A673 (cell line): Measurements from ENCODE around the gene TMEM203. TPM values are rescaled to one million over a fixed set of nuclear protein-coding genes. Genes with fewer than 3 reads are reported as not detected.

Experiments
- BruUV-seq: library from RNA; stranded (reverse); fragments of 400-500 nt; replicated peaks from 2 replicates; lab custom pipeline; 2021; lab: Mats Ljungman, UMichigan
- CTCF ChIA-PET: fragments of 300-600 bp; sonication (Branson Sonifier 250); formaldehyde crosslinking; loops from one replicate; lab custom pipeline; 2022; ENCODE audit warnings: antibody characterized with exemption; lab: Charles Lee
- POLR2A ChIA-PET: fragments of 300-600 bp; sonication (Branson Sonifier 250); formaldehyde crosslinking; loops from one replicate; lab custom pipeline; 2022; ENCODE audit warnings: antibody characterized with exemption; ENCODE audit not compliant: low non-redundant PET; lab: Charles Lee
- DNase-seq: peaks from one replicate; pipeline ENCODE4 v3.0.0-alpha.2; 2015; ENCODE audit warnings: low spot score
- H3K27ac ChIP-seq: fragments of 200-600 bp; sonication (generic); 2 replicates; pipeline ENCODE4 v1.5.1; 2016; ENCODE audit warnings: mixed run types, low read depth, mild to moderate bottlenecking, mixed read lengths, antibody characterized with exemption, low read length; ENCODE audit not compliant: poor library complexity, severe bottlenecking
- H3K27me3 ChIP-seq: fragments of 200-600 bp; sonication (generic); replicated peaks from 2 replicates; pipeline ENCODE4 v1.6.1; 2017; ENCODE audit warnings: mixed run types, low read depth, mild to moderate bottlenecking, mixed read lengths, antibody characterized with exemption, low read length; ENCODE audit not compliant: insufficient read depth, poor library complexity
- H3K36me3 ChIP-seq: fragments of 200-600 bp; sonication (generic); 2 replicates; pipeline ENCODE4 v1.6.1; 2016; ENCODE audit warnings: mixed run types, mild to moderate bottlenecking, mixed read lengths, antibody characterized with exemption, low read length; ENCODE audit not compliant: insufficient read depth, poor library complexity, severe bottlenecking
- H3K4me1 ChIP-seq: fragments of 200-600 bp; sonication (generic); 2 replicates; pipeline ENCODE4 v1.6.1; 2017; ENCODE audit warnings: mixed run types, mild to moderate bottlenecking, mixed read lengths, antibody characterized with exemption, low read length; ENCODE audit not compliant: insufficient read depth, poor library complexity, severe bottlenecking
- H3K4me3 ChIP-seq: fragments of 200-600 bp; sonication (generic); 2 replicates; pipeline ENCODE4 v1.5.1; 2016; ENCODE audit warnings: low read depth, mixed run types, mild to moderate bottlenecking, mixed read lengths, low read length; ENCODE audit not compliant: poor library complexity, severe bottlenecking
- H3K9me3 ChIP-seq: fragments of 200-600 bp; sonication (generic); 2 replicates; pipeline ENCODE4 v1.6.1; 2016; ENCODE audit warnings: mixed run types, low read depth, mild to moderate bottlenecking, mixed read lengths, antibody characterized with exemption, low read length; ENCODE audit not compliant: poor library complexity, severe bottlenecking
- CTCF ChIP-seq: fragments of 300-800, 200-600 bp; sonication (generic); conservative IDR thresholded peaks from 2 replicates; pipeline ENCODE4 v1.5.1; 2017; ENCODE audit warnings: low read depth, mild to moderate bottlenecking, antibody characterized with exemption, low read length, moderate library complexity, mixed read lengths
- EZH2 ChIP-seq: fragments of 200-600 bp; sonication (generic); IDR thresholded peaks from 2 replicates; pipeline ENCODE4 v1.6.1; 2017; ENCODE audit warnings: borderline replicate concordance, low read depth, mild to moderate bottlenecking, mixed read lengths, antibody characterized with exemption, low read length; ENCODE audit not compliant: poor library complexity, severe bottlenecking
- intact Hi-C: fragments of 100-400 bp; cut with micrococcal nuclease; formaldehyde crosslinking; loops from one replicate; pipeline ENCODE4 v1.10.0; 2022; ENCODE audit not compliant: unreplicated experiment
- total RNA-seq: library from RNA; stranded (reverse); gene quantifications from 2 replicates; pipeline ENCODE4 v1.2.3, GENCODE V29; 2021

The TMEM203 gene
- total RNA-seq, 1 experiment from 2014 or later = 37.5 TPM

- Histone ChIP-seq H3K27ac (no peak overlapping the region), H3K27me3 (no peaks in the 10 kb centered on the region), H3K9me3 (no peaks in the 10 kb centered on the region), H3K4me1 (peaks cover 6% of the 10 kb centered on the region), H3K36me3 (peaks cover 2% of the 10 kb centered on the region), H3K4me3 (no peak overlapping the region)
- BruUV-seq = no TSS peak
- no peak for DNase-seq
- TF ChIP-seq EZH2 = no peak
- no peak for TF ChIP-seq CTCF
- CTCF ChIA-PET = no interaction called here
- intact Hi-C loops = no loop called here
- POLR2A ChIA-PET = no interaction called here
Measured at GRCh38 chr9:137193771-137194170, 11.7 kb downstream of the TMEM203 start.

DNA sequence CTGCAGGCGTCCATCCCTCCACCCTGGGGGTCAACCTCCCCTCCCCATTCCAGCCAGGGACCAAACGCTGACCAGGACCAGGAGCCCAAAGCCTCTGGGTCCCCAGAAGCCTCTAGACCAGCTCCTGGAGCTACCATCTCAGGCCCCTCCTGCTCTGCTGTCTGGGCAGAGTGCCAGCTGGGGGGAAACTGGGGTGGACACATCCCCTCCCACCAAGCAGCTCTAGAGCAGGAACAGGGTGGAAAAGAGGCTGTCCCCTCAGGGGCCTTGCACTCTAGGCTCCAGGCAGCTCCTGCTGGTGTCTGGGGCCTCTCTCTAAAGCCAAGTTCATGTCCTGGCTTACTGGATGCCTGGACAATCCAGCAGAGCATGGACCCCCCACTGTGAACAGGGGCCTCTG, 12.6 kb downstream of the TMEM203 start:
- POLR2A ChIA-PET = no interaction called here
- CTCF ChIA-PET = no interaction called here
- no TSS peak for BruUV-seq
- no peak overlapping the region for H3K4me3 ChIP-seq
- H3K27me3 ChIP-seq = no peaks in the 10 kb centered on the region
- H3K27ac ChIP-seq = no peak overlapping the region
- H3K4me1 ChIP-seq = peaks cover 4% of the 10 kb centered on the region
- no peak for TF ChIP-seq EZH2
- no peak for TF ChIP-seq CTCF
- H3K36me3 ChIP-seq = peaks cover 2% of the 10 kb centered on the region
- no peak for DNase-seq
- intact Hi-C loops = no loop called here
- no peaks in the 10 kb centered on the region for H3K9me3 ChIP-seq

DNA sequence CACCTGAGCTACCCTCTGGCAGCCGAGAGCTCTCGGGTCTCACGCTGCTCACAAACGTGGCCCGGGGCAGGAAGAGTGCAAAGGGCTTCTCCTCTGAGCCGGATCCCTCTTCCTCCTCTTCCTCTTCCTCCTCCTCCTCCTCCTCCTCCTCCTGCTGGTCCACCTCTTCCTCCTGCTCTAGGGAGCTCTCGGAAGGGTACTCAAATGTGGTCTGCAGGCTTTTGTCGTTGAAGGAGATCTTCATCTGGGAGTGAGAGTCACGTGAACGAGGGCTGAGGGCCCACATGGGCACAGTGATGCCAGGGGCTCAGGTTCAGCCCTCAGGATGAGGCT, 13.0 kb downstream of the TMEM203 start:
- TF ChIP-seq EZH2 (no peak), CTCF (no peak)
- H3K27me3 ChIP-seq = no peaks in the 10 kb centered on the region
- H3K36me3 ChIP-seq = peaks cover 2% of the 10 kb centered on the region
- no peaks in the 10 kb centered on the region for H3K9me3 ChIP-seq
- intact Hi-C loops = no loop called here
- H3K27ac ChIP-seq = no peak overlapping the region
- POLR2A ChIA-PET = interaction anchor here (0.7 kb wide), 1 partner anchor 126 kb away, joined by 3 read pairs; no protein-coding TSS in a partner anchor
- peaks cover 5% of the 10 kb centered on the region for H3K4me1 ChIP-seq
- CTCF ChIA-PET = no interaction called here
- BruUV-seq = no TSS peak
- H3K4me3 ChIP-seq = no peak overlapping the region
- DNase-seq = no peak
